ENCODE data around the gene MAP3K4. TPM values are rescaled to one million over a fixed set of nuclear protein-coding genes. Genes with fewer than 3 reads are reported as not detected.

MAP3K4 gene
- total and polyA plus RNA-seq, 2 donors from 2014 or later: 13.0 to 52.8 TPM

DNA sequence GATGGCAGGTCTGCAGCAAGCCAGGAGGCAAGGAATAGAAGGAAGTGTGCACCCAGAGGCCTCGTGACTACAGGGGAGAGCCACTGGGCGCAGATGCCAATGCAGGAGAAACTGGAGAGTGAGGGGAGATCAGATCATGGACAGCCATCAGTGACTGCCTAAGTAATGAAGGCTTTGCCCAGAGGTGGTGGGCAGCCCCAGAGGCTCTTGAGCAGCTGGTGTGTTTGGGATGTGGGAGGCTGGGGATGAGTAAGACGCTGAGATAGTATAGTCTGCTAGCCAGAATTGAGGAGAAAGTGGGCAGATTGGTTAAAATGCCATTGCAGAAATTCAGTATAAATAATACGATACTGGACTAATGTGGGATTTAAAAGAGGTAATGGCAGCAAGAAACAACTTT lies 111.9 kb downstream of the MAP3K4 start:
- H3K4me1 ChIP-seq (ENCODE audit: control insufficient read depth in 2 of 3, insufficient read depth in 2 of 3, low read depth in 1 of 3, low read length in 3 of 3): no peaks in the 10 kb centered on the region
- no peak overlapping the region for H3K4me3 ChIP-seq (ENCODE audit: low read length in 3 of 3)
- H3K9ac ChIP-seq (ENCODE audit: low read length in 3 of 3): no peak overlapping the region
- no peaks in the 10 kb centered on the region for H3K9me3 ChIP-seq (ENCODE audit: control insufficient read depth in 2 of 3, insufficient read depth in 1 of 3, low read length in 3 of 3)
- peaks cover 3 to 44% (median 18%) of the 10 kb centered on the region in 3 donors for H3K36me3 ChIP-seq (ENCODE audit: control insufficient read depth in 2 of 3, insufficient read depth in 3 of 3, low read length in 3 of 3)
- no peaks in the 10 kb centered on the region for H3K27me3 ChIP-seq (ENCODE audit: control insufficient read depth, insufficient read depth, low read length)
- intact Hi-C loops (cut with DNase I): no loop called here
- TF ChIP-seq CTCF (IDR thresholded peaks at IDR 0.05; ENCODE audit: borderline replicate concordance, extremely low read depth, insufficient read depth): no peak
- no peak for FAIRE-seq
- no peak for DNase-seq
- H3K27ac ChIP-seq (ENCODE audit: low read depth in 2 of 2, low read length in 2 of 2): no peak overlapping the region

- FAIRE-seq: no peak
- no peak overlapping the region for H3K4me3 ChIP-seq (ENCODE audit: low read length in 3 of 3)
These were observed 113.4 kb downstream of the MAP3K4 start for GRCh38 chr6:161104966-161105365.

DNA sequence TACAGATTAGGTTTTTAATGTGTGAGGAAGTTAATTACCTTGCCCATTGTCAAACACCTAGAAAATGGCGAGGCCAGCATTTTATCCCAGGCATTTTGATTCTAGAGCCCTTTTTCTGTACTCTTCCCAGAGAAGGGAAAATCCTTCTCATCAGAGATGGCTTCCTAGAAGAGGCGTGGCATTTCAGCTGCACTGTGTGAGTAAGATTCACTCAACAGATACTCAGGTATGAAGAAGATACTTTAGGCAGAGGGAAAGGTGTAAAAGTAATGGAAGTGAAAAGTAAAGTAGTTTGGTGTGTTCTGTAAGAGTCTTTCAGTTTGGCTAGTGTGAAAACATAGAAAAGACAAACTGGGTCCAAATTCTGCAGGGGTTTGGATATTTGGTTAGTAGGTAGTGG lies 113.8 kb downstream of the MAP3K4 start:
- DNase-seq: no peak
- Histone ChIP-seq H3K4me1 (ENCODE audit: control insufficient read depth in 2 of 3, insufficient read depth in 2 of 3, low read depth in 1 of 3, low read length in 3 of 3) (no peaks in the 10 kb centered on the region), H3K4me3 (ENCODE audit: low read length in 3 of 3) (no peak overlapping the region), H3K27ac (ENCODE audit: low read depth in 2 of 2, low read length in 2 of 2) (no peak overlapping the region), H3K9ac (ENCODE audit: low read length in 3 of 3) (no peak overlapping the region), H3K9me3 (ENCODE audit: control insufficient read depth in 2 of 3, insufficient read depth in 1 of 3, low read length in 3 of 3) (no peaks in the 10 kb centered on the region), H3K36me3 (ENCODE audit: control insufficient read depth in 2 of 3, insufficient read depth in 3 of 3, low read length in 3 of 3) (peaks cover 7 to 48% (median 30%) of the 10 kb centered on the region in 3 donors), H3K27me3 (ENCODE audit: control insufficient read depth, insufficient read depth, low read length) (no peaks in the 10 kb centered on the region)
- intact Hi-C loops (cut with DNase I): no loop called here
- FAIRE-seq: no peak
- no peak for TF ChIP-seq CTCF (IDR thresholded peaks at IDR 0.05; ENCODE audit: borderline replicate concordance, extremely low read depth, insufficient read depth)

More at GRCh38 chr6:161104966-161105365, 113.4 kb downstream of the MAP3K4 start:
- H3K9ac ChIP-seq (ENCODE audit: low read length in 3 of 3): no peak overlapping the region
- no peak overlapping the region for H3K27ac ChIP-seq (ENCODE audit: low read depth in 2 of 2, low read length in 2 of 2)
- H3K4me1 ChIP-seq (ENCODE audit: control insufficient read depth in 2 of 3, insufficient read depth in 2 of 3, low read depth in 1 of 3, low read length in 3 of 3): no peaks in the 10 kb centered on the region
- H3K9me3 ChIP-seq (ENCODE audit: control insufficient read depth in 2 of 3, insufficient read depth in 1 of 3, low read length in 3 of 3): no peaks in the 10 kb centered on the region
- intact Hi-C loops (cut with DNase I): no loop called here
- TF ChIP-seq CTCF (IDR thresholded peaks at IDR 0.05; ENCODE audit: borderline replicate concordance, extremely low read depth, insufficient read depth): no peak
- no peak for DNase-seq
- H3K27me3 ChIP-seq (ENCODE audit: control insufficient read depth, insufficient read depth, low read length): no peaks in the 10 kb centered on the region
- H3K36me3 ChIP-seq (ENCODE audit: control insufficient read depth in 2 of 3, insufficient read depth in 3 of 3, low read length in 3 of 3): peaks cover 7 to 50% (median 28%) of the 10 kb centered on the region in 3 donors
